Esophagus squamous epithelium (tissue), 5 donors: ENCODE measurements around the gene MAP6D1. TPM values are rescaled to one million over a fixed set of nuclear protein-coding genes. Genes with fewer than 3 reads are reported as not detected.

Source experiments
- DNase-seq: peaks from one replicate; lab custom pipeline; 2025; lab: John Stamatoyannopoulos, UW
- H3K27ac ChIP-seq, 4 donors: fragments of 200-600 bp; sonication (generic); one replicate each; pipeline ENCODE4 v1.5.1; 2016 to 2019; ENCODE audit warnings: mild to moderate bottlenecking in 1 of 4
- H3K27me3 ChIP-seq, 4 donors: fragments of 200-600 bp; sonication (generic); 1 replicate in 3 of 4; 2 replicates in 1 of 4; pipeline versions ENCODE4 v1.5.1 to v1.6.0; 2017 to 2021; ENCODE audit warnings: antibody characterized with exemption in 1 of 4
- H3K36me3 ChIP-seq, 3 donors: fragments of 200-600 bp; sonication (generic); one replicate each; pipeline ENCODE4 v1.5.1; 2016 to 2019
- H3K4me1 ChIP-seq, 3 donors: fragments of 200-600 bp; sonication (generic); one replicate each; pipeline ENCODE4 v1.5.1; 2017 to 2019
- H3K4me3 ChIP-seq, 4 donors: fragments of 200-600 bp; sonication (generic); 1 replicate in 3 of 4; 2 replicates in 1 of 4; pipeline ENCODE4 v1.5.1; 2016 to 2019; ENCODE audit warnings: mild to moderate bottlenecking in 2 of 4, moderate library complexity in 1 of 4
- H3K9me3 ChIP-seq, 3 donors: fragments of 200-600 bp; sonication (generic); one replicate each; pipeline ENCODE4 v1.5.1; 2016 to 2019
- POLR2A ChIP-seq, 4 donors: fragments of 450-650 bp; IDR thresholded peaks; one replicate each; pipeline ENCODE4 v1.6.1; 2017; ENCODE audit warnings: antibody characterized with exemption in 4 of 4, mild to moderate bottlenecking in 4 of 4, moderate library complexity in 3 of 4
- WGBS, 2 donors: methylation state at CpG; one replicate each; pipeline ENCODE4 v1.1.5; 2018; 5-methylcytosine and 5-hydroxymethylcytosine counted together
- intact Hi-C: fragments of 100-400 bp; cut with DNase I; formaldehyde crosslinking; loops from one replicate; pipeline ENCODE4 v1.15.0; 2022
- total RNA-seq, 4 donors: library from RNA; depleted of rRNA; stranded (reverse); fragments of >200 nt; gene quantifications; one replicate each; pipeline ENCODE4 v1.1.0, GENCODE V29; 2016
- TF ChIP-seq, protein P1 (sequence below), 6 experiments: fragments of 450-650 bp in 4 of 6; fragments of 200-600 bp in 2 of 6; sonication (generic) in 2 of 6; IDR thresholded peaks; one replicate each; pipeline ENCODE4 v1.5.1; 2016 to 2019; ENCODE audit warnings: antibody characterized with exemption in 6 of 6, mild to moderate bottlenecking in 4 of 6, moderate library complexity in 4 of 6
- donor health status: DM: yes; HTN: yes; CAD: no.

The MAP6D1 gene
- total RNA-seq, 4 donors from 2014 or later, result 2.0 to 5.1 (median 2.7) TPM; not detected in 1

DNA sequence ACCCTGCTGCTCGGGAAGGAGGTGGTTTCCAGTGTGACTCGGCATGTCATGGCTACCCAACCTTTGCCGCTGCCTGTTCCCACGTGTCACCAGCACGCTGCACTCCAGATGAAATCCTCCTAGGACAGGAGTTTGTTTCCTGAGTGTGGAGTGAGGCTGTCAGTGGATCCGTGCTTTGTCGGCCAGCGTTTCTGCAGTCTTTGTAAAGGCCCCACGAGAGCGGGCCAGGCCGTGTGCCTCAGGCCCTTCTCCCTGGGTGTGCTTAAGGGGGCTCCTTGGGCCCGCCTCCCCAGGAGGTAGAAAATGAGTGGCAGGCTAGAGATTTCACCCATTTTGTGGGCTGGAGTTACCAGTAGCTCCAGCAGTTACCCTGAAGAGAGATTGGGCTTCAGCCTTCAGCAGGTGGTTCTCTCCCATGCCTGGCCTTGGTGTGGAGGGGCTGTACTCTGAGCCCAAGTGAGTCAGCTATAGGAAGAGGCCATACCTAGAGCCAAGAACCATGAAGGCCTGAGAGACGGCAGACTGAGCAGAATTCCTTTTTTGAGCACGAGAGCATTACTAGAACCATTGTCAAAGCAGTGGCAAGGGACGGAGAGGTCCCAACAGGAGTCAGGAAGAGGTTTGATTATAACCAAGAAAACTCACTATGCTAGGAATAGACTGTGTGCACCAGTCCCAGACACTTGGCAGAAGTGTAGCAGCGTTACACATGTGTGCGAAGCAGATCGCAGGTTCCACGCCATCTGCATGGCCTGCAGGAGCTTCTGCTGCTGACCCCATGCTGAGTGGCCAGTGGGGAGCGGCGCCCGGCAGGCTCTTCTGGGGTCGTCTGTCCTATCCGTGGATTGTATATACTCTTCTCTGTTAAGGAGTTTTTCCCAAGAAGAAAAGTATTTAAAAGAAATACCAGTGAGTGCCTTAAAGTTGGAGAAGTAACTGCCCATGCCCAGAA, 14.5 kb downstream of the MAP6D1 start:
- Histone ChIP-seq H3K4me3 (no peak overlapping the region), H3K27ac (no peak overlapping the region), H3K9me3 (no peaks in the 10 kb centered on the region), H3K36me3 (peaks cover 25 to 67% (median 27%) of the 10 kb centered on the region in 3 donors), H3K27me3 (no peaks in the 10 kb centered on the region), H3K4me1 (peaks cover 0 to 18% (median 3%) of the 10 kb centered on the region in 3 donors)
- no peak for TF ChIP-seq POLR2A (IDR thresholded peaks at IDR 0.05)
- TF ChIP-seq, protein P1, sequence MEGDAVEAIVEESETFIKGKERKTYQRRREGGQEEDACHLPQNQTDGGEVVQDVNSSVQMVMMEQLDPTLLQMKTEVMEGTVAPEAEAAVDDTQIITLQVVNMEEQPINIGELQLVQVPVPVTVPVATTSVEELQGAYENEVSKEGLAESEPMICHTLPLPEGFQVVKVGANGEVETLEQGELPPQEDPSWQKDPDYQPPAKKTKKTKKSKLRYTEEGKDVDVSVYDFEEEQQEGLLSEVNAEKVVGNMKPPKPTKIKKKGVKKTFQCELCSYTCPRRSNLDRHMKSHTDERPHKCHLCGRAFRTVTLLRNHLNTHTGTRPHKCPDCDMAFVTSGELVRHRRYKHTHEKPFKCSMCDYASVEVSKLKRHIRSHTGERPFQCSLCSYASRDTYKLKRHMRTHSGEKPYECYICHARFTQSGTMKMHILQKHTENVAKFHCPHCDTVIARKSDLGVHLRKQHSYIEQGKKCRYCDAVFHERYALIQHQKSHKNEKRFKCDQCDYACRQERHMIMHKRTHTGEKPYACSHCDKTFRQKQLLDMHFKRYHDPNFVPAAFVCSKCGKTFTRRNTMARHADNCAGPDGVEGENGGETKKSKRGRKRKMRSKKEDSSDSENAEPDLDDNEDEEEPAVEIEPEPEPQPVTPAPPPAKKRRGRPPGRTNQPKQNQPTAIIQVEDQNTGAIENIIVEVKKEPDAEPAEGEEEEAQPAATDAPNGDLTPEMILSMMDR (IDR thresholded peaks at IDR 0.05), result no peak
- DNase-seq, result no peak
- WGBS, 2 donors, result 86 to 89% methylated on average over 15 to 17 of the region's 24 CpGs
- intact Hi-C loops, result no loop called here

- Histone ChIP-seq H3K9me3 (no peaks in the 10 kb centered on the region), H3K27me3 (no peaks in the 10 kb centered on the region), H3K27ac (no peak overlapping the region), H3K4me1 (peaks cover 0 to 18% (median 3%) of the 10 kb centered on the region in 3 donors), H3K4me3 (no peak overlapping the region), H3K36me3 (peaks cover 30 to 74% (median 35%) of the 10 kb centered on the region in 3 donors)
- TF ChIP-seq POLR2A (IDR thresholded peaks at IDR 0.05), result no peak
- TF ChIP-seq, protein P1 (IDR thresholded peaks at IDR 0.05), result no peak
- intact Hi-C loops, result no loop called here
- no peak for DNase-seq
- 84 to 93% methylated on average over 5 of the region's 5 CpGs for WGBS, 2 donors
Observed at GRCh38 chr3:183809270-183809669, 16.1 kb downstream of the MAP6D1 start.

- no peak for TF ChIP-seq POLR2A (IDR thresholded peaks at IDR 0.05)
- TF ChIP-seq, protein P1 (IDR thresholded peaks at IDR 0.05), result no peak
- WGBS, 2 donors, result 88 to 92% methylated on average over 9 to 11 of the region's 11 CpGs
- Histone ChIP-seq H3K27me3 (no peaks in the 10 kb centered on the region), H3K9me3 (no peaks in the 10 kb centered on the region), H3K27ac (no peak overlapping the region), H3K4me3 (no peak overlapping the region), H3K4me1 (peaks cover 0 to 15% (median 3%) of the 10 kb centered on the region in 3 donors), H3K36me3 (peaks cover 34 to 83% (median 44%) of the 10 kb centered on the region in 3 donors)
- intact Hi-C loops, result no loop called here
- DNase-seq, result no peak
Observed at GRCh38 chr3:183808355-183808754, 17.0 kb downstream of the MAP6D1 start.

GRCh38 chr3:183807881-183808280, 17.5 kb downstream of the MAP6D1 start:
- intact Hi-C loops, result no loop called here

More at GRCh38 chr3:183807881-183808280, 17.5 kb downstream of the MAP6D1 start:
- DNase-seq, result no peak
- TF ChIP-seq POLR2A (IDR thresholded peaks at IDR 0.05), result no peak
- TF ChIP-seq, protein P1 (IDR thresholded peaks at IDR 0.05), result no peak
- Histone ChIP-seq H3K4me3 (no peak overlapping the region), H3K36me3 (peaks cover 34 to 88% (median 45%) of the 10 kb centered on the region in 3 donors), H3K27ac (no peak overlapping the region), H3K27me3 (no peaks in the 10 kb centered on the region), H3K9me3 (no peaks in the 10 kb centered on the region), H3K4me1 (peaks cover 0 to 10% (median 3%) of the 10 kb centered on the region in 3 donors)
- 93% methylated on average over 12 of the region's 12 CpGs for WGBS, 2 donors
